ENCODE results near the gene PLPP3. TPM values are rescaled to one million over a fixed set of nuclear protein-coding genes. Genes with fewer than 3 reads are reported as not detected.

PLPP3 gene
- total RNA-seq, 2 experiments from 2014 or later = not detected

GRCh38 chr1:56527548-56528302 is 51.6 kb downstream of the PLPP3 start:
- ChIA-PET POLR2A (no interaction called here), CTCF (no interaction called here)

DNA sequence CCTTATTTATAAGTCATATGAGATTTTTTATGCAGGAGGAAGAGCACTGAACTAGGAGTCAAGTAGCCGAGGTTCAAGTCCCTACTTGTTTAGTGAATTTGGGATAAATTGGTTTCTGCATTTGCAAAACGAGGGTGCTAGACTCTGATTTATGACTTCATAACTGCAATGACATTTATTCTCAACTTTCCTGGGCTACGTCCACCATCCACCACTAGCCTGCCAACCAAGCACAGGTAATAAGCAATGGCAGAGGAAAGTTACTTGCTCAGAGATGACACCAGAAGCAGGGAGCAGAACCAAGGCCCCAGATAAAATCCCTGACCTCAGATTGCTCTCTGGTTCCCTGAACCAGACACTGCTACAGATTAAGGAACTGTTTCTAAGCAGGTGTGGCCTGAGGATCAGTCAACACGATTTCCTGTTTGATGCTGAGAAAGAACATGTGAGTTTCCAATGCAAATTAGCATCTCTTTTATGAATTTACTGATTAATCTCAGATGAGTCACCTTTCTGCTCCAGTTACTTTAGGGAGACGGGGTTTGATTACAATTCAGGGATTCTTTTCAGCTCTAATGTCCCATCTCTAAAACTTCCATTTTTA is 52.7 kb downstream of the PLPP3 start:
- ChIA-PET CTCF (no interaction called here), POLR2A (no interaction called here)

DNA sequence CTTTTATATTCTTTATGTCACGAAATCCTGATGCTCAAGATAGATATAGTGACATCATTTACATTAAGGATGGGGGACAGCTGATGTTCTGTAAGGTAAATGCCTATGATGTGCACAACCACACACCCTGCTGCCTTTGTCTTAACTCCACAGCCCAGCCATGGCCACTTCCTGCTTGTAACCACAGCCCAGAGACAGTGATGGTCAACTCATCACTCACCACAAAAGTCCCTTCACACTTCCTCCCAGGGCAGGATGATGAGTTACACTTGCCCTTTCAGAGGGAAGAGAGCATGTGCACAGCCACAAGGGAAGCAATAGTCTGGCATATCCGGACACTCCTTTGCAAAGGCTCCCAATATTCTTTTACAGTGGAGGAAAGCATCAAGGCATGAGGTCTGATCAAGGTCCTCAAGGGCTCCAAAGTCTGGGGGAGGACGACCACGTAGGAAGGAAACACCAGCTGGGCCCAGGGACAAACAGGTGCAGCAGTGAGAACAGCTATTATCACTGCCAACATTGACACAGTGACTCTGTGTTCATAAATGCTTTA is 53.8 kb downstream of the PLPP3 start:
- ChIA-PET CTCF (no interaction called here), POLR2A (no interaction called here)

- POLR2A ChIA-PET = no interaction called here
- CTCF ChIA-PET = no interaction called here
Measured at GRCh38 chr1:56524263-56524662, 55.1 kb downstream of the PLPP3 start.

GRCh38 chr1:56522680-56523079 is 56.7 kb downstream of the PLPP3 start:
- CTCF ChIA-PET = no interaction called here
- POLR2A ChIA-PET = no interaction called here

- CTCF ChIA-PET = interaction anchor here (0.7 to 1.2 kb wide), 2 partner anchors 39 to 843 kb away, joined by 3 to 4 read pairs; no protein-coding TSS in a partner anchor
- POLR2A ChIA-PET = no interaction called here
Measured at GRCh38 chr1:56520016-56520601, 59.3 kb downstream of the PLPP3 start.

DNA sequence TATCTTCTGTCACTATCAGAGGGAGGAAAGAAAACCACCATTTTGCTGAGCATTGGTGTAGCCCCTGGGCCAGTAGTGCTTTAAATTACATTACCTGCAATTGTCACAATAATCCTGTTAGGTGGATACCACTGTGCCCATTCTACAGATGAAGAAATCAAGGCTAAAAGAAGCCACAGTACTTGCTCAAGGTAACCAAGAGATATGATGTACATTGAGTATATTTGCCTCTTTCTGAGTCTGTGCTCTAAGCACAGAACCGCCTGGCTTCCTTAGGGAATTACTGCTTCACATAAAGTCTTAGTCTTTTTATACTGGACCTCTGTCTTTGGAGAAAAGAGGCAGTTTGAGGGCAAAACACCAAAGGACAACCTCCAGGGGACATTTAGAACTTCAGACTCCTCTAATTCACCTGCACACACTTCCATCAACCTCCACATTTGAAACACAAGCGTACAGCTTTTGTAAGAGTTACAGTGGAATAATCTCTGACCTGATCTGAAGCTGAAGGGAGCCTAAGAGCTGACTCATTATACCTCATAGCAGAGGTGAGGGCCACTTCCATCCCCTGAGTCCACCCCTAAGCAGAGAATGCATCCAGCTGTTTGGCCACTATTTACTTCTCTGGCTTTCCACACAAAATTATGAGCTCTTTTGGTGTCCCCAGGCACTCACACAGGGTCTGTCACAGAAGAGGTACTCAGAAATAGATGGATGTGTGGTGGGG is 61.8 kb downstream of the PLPP3 start:
- POLR2A ChIA-PET = no interaction called here

DNA sequence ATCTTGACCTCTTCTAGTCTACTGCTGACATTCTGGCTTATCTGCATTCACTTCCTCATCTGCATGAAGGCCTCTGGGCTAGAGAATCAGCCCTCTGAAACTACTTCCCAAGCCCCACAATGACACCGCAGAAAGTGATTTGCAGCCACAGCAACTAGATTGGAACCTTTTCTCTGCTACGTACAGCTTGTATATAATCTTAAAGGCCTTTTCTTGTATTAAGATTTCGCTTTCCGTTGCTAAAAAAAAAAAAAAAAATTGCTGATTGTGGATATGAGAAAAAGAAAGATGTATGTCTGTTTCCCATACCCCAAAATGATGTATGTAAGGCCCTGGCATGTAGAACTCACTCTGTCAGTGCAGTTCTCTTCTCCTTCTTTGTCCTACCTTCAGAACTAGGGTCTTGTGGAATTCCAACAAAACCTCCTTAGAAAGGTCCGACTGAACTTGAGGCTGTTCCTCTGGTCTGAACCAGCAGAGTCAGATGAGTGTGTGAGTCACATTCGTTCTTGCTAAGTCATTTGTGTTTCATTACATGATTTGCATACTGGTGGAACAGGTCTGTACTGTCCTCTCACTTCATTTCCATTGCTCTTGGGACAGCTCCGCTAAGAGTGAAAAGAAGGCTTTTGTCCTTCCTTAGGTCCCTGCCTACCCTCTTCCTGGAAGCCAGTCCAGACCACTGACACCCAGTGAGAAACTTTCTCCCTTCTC is 62.7 kb downstream of the PLPP3 start:
- ChIA-PET POLR2A (no interaction called here), CTCF (no interaction called here)

More for the DNA sequence above, 61.8 kb downstream of the PLPP3 start:
- CTCF ChIA-PET = interaction anchor here (1.0 kb wide), 1 partner anchor 14 kb away, joined by 3 read pairs; no protein-coding TSS in a partner anchor

- CTCF ChIA-PET = no interaction called here
- POLR2A ChIA-PET = no interaction called here
Measured at GRCh38 chr1:56515898-56516538, 63.3 kb downstream of the PLPP3 start.

DNA sequence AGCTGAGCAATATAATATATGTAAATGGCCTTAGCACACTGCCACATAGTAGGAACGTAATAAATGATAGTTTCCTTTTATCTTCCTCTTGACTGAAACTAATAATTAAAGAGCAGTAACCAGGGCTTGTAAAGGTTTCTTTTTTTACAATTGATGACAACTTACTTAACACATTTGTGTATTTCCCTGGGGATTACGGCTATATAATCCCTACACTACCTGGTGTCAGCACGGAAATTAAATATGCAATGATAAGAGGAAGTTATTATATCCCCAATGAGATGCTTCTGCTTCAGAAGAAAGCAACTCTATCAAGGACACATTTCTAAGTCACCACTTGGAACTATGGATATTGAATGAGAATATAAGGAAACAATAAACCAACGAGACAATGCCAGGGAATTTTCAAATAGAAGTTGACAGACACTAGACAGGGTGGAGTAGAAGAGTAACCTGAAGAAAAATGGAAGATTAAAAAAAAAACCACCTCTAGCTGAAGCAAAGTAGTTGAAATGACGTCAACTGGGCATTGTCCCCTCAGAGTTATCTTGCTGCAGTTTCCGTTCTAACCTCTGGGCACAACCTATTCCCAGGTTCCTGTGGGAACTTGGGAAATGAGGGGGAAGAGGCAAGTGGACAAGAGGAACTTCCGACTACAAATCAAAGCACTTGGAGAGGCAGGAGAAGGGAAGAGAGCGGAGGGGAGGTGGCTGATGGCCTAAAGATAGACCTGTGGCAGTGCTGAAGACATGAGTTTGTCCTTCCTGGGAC is 66.5 kb downstream of the PLPP3 start:
- CTCF ChIA-PET = no interaction called here
- POLR2A ChIA-PET = no interaction called here

GRCh38 chr1:56511766-56512165 is 67.6 kb downstream of the PLPP3 start:
- POLR2A ChIA-PET = no interaction called here

DNA sequence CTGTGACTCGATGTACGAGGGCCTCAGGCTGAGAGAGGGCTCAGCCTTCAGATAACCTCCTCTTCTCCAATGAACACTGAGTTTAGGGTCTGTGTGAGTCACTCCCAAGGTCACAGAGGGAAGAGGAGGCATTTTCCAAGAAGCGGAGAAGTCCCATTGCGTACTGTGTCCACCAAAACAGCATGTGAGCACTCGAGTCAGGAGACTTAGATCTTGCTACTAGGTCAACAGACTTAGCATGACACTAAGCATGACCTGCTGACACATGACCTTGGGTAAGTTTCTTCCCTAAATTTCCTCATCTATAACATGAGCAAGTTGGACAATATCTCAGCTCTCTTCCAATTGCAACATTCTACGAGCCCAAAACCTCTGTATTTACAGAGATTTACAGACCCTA is 68.0 kb downstream of the PLPP3 start:
- CTCF ChIA-PET = no interaction called here
- POLR2A ChIA-PET = no interaction called here

More at GRCh38 chr1:56511766-56512165, 67.6 kb downstream of the PLPP3 start:
- CTCF ChIA-PET = no interaction called here

DNA sequence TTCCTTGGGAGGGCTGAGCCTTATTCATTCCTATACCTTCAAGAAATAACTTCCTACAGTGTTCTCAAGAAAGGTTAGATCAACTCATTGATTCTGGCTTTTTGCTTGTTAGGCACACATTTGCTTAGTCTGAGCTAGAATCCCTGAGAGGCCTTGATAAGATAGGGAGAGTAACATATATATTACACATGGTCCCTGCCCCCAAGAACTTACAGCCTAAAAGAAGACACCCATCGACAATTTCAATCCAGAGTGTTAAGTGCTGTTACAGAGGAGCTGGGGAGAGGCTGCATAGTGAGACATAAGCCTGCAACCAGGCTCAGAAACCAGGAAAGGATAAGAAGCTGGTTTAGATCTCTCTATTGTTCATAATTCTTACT is 68.7 kb downstream of the PLPP3 start:
- ChIA-PET POLR2A (no interaction called here), CTCF (no interaction called here)

- POLR2A ChIA-PET = no interaction called here
- CTCF ChIA-PET = no interaction called here
Measured at GRCh38 chr1:56509713-56510641, 69.4 kb downstream of the PLPP3 start.

- ChIA-PET CTCF (no interaction called here), POLR2A (no interaction called here)
Measured at GRCh38 chr1:56508523-56508983, 70.8 kb downstream of the PLPP3 start.

GRCh38 chr1:56507925-56508522 is 71.3 kb downstream of the PLPP3 start:
- CTCF ChIA-PET = no interaction called here
- POLR2A ChIA-PET = no interaction called here

GRCh38 chr1:56506951-56507491 is 72.3 kb downstream of the PLPP3 start:
- ChIA-PET POLR2A (no interaction called here), CTCF (no interaction called here)
